ENCODE results near the gene HLA-A.

- TF ChIP-seq POLR2A (IDR thresholded peaks at IDR 0.05) (no peak), CTCF (IDR thresholded peaks at IDR 0.05 in 8 of 11, conservative IDR thresholded peaks at IDR 0.05 in 3 of 11) (no peak)
These were observed 32.7 kb downstream of the HLA-A start for GRCh38 chr6:29974901-29975560.
